Fibroblast of the aortic adventitia (primary cell): Measurements from ENCODE around the gene TNFAIP8. TPM values are rescaled to one million over a fixed set of nuclear protein-coding genes. Genes with fewer than 3 reads are reported as not detected.

Experiments
- DNase-seq: peaks from one replicate; pipeline ENCODE4 v3.0.0-alpha.2; 2010; ENCODE audit warnings: low read depth
- H3K4me3 ChIP-seq: 2 replicates; pipeline ENCODE4 v1.5.1; 2011; ENCODE audit warnings: low read depth, mild to moderate bottlenecking, control low read depth, low read length, moderate library complexity
- CTCF ChIP-seq: IDR thresholded peaks from 2 replicates; pipeline ENCODE4 v1.5.1; 2011; ENCODE audit warnings: mild to moderate bottlenecking, low read length, control low read depth, inconsistent platforms; ENCODE audit not compliant: insufficient read depth
- total RNA-seq: library from RNA; depleted of rRNA; stranded (reverse); fragments of >200 nt; gene quantifications from 2 replicates; pipeline ENCODE4 v1.2.3, GENCODE V29; 2012; ENCODE audit warnings: low replicate concordance

The TNFAIP8 gene
- total RNA-seq, 1 donor, result 33.3 TPM

- no peak for TF ChIP-seq CTCF
- no peak for DNase-seq
- no peak overlapping the region for H3K4me3 ChIP-seq
Measured at GRCh38 chr5:119370486-119370885, 14.7 kb downstream of the TNFAIP8 start.

GRCh38 chr5:119371146-119371545, 15.3 kb downstream of the TNFAIP8 start:
- TF ChIP-seq CTCF, result no peak
- H3K4me3 ChIP-seq, result no peak overlapping the region
- DNase-seq, result no peak

GRCh38 chr5:119373449-119373858, 17.6 kb downstream of the TNFAIP8 start:
- H3K4me3 ChIP-seq, result no peak overlapping the region
- no peak for TF ChIP-seq CTCF
- DNase-seq, result no peak

GRCh38 chr5:119374901-119375300, 19.1 kb downstream of the TNFAIP8 start:
- no peak overlapping the region for H3K4me3 ChIP-seq

GRCh38 chr5:119377066-119377465, 21.2 kb downstream of the TNFAIP8 start:
- no peak for DNase-seq
- no peak for TF ChIP-seq CTCF
- H3K4me3 ChIP-seq, result no peak overlapping the region

More at GRCh38 chr5:119374901-119375300, 19.1 kb downstream of the TNFAIP8 start:
- no peak for TF ChIP-seq CTCF
- DNase-seq, result peak; percentile 30

- peak; percentile 73 for DNase-seq
Measured at GRCh38 chr5:119378075-119378700, 22.4 kb downstream of the TNFAIP8 start.

More at GRCh38 chr5:119378075-119378700, 22.4 kb downstream of the TNFAIP8 start:
- no peak for TF ChIP-seq CTCF
- no peak overlapping the region for H3K4me3 ChIP-seq
